ENCODE data around the gene RBM46.
"Not testable (repeated sequence)": the region's sequence is repeated elsewhere in the genome, so short reads cannot be mapped to it uniquely, and the experiment has no call there.

RBM46 gene

GRCh38 chr4:154869301-154869700 is 88.2 kb downstream of the RBM46 start:
- peaks cover 0 to 3% of the 10 kb centered on the region in 2 donors for H3K9me3 Mint-ChIP-seq
- H3K27me3 Mint-ChIP-seq: no peaks in the 10 kb centered on the region
- no peak for ATAC-seq (replicated peaks)

DNA sequence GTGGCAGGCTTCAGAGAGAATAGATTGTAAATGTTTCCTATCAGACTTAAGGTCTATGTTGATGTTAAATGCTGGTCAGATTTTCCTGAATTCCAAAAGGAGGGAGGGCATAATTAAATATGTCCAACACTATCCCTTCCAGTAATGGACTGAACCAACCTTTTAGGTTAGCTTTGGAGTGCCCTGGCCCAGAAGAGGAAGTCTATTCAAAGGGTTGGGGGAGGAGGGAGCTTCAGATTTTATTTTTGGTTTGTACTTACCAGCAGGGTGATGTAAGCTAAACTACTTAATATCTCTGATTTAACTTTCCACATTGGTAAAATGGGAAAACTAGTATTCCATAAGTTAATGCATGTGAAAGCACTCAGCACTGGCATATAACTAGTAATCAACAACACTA is 91.1 kb downstream of the RBM46 start:
- no peak overlapping the region for H3K27ac Mint-ChIP-seq

More at GRCh38 chr4:154869301-154869700, 88.2 kb downstream of the RBM46 start:
- Mint-ChIP-seq H3K4me1 (ENCODE audit: low read depth in 2 of 2) (no peaks in the 10 kb centered on the region), H3K36me3 (ENCODE audit: insufficient read depth) (no peaks in the 10 kb centered on the region), H3K4me3 (no peak overlapping the region), H3K27ac (no peak overlapping the region)
- no peak for DNase-seq

GRCh38 chr4:154874049-154874448 is 93.0 kb downstream of the RBM46 start:
- not testable (repeated sequence) for DNase-seq; H3K36me3 Mint-ChIP-seq (ENCODE audit: insufficient read depth); H3K4me3 Mint-ChIP-seq; H3K4me1 Mint-ChIP-seq (ENCODE audit: low read depth in 2 of 2); H3K9me3 Mint-ChIP-seq; H3K27ac Mint-ChIP-seq; H3K27me3 Mint-ChIP-seq; ATAC-seq (replicated peaks)

More for the DNA sequence above, 91.1 kb downstream of the RBM46 start:
- Mint-ChIP-seq H3K4me3 (no peak overlapping the region), H3K9me3 (peaks cover 0 to 2% of the 10 kb centered on the region in 2 donors), H3K4me1 (ENCODE audit: low read depth in 2 of 2) (no peaks in the 10 kb centered on the region), H3K36me3 (ENCODE audit: insufficient read depth) (no peaks in the 10 kb centered on the region), H3K27me3 (no peaks in the 10 kb centered on the region)
- DNase-seq (no peak), ATAC-seq (replicated peaks) (no peak)

DNA sequence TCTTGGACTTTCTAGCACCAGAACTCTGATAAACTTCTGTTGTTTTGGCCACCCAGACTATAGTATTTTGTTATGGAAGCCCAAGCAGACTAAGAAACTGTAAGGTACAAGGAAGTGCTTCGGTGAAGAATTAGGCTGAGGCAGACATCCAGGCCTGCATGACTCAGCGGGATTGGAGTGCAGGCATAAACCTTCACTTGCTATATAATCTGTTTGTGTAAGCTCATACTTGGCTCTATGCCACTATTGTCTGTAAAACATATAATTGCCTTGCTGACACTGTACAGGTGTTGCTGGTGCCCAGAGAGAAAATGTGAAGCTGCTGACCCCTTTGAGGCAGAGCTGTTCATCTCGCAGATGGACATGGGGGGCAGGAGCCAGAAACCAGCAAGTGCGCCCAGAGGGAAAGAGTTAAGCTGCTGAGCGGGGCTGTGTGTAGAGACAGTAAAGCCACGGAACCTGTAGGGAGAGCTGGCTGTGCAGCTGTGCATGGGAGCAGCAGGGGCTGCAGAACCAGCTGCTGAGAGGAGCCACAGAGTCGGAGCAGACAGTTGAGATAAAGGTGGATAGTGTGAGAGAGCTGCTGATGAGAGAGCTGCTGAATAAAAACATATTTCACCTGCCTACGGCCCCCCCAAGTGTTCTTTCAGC is 96.2 kb downstream of the RBM46 start:
- Mint-ChIP-seq H3K9me3 (peaks cover 0 to 6% of the 10 kb centered on the region in 2 donors), H3K4me1 (ENCODE audit: low read depth in 2 of 2) (no peaks in the 10 kb centered on the region), H3K36me3 (ENCODE audit: insufficient read depth) (no peaks in the 10 kb centered on the region), H3K27me3 (no peaks in the 10 kb centered on the region), H3K4me3 (no peak overlapping the region), H3K27ac (no peak overlapping the region)
- ATAC-seq (replicated peaks) (no peak), DNase-seq (no peak)

All from effector memory CD8-positive, alpha-beta T cell (primary cell).